ENCODE results near the gene IRF6. TPM values are rescaled to one million over a fixed set of nuclear protein-coding genes. Genes with fewer than 3 reads are reported as not detected.

IRF6 gene
- total RNA-seq, 1 donor from 2014 or later, result 18.2 TPM

GRCh38 chr1:209839875-209840546 is 34.1 kb upstream of the IRF6 start:
- H3K27me3 ChIP-seq (ENCODE audit: low read depth), result no peaks in the 10 kb centered on the region
- no peak for TF ChIP-seq CTCF (IDR thresholded peaks at IDR 0.05)
- H3K4me3 ChIP-seq, result no peak overlapping the region
- H3K9me3 ChIP-seq, result no peaks in the 10 kb centered on the region
- DNase-seq, result no peak
- intact Hi-C loops (cut with DNase I), result no loop called here
- ATAC-seq, result peak in 1 of 2 donors; percentile 16
- no peaks in the 10 kb centered on the region for H3K4me1 ChIP-seq
- peaks cover 99% of the 10 kb centered on the region for H3K36me3 ChIP-seq
- H3K27ac ChIP-seq, result no peak overlapping the region

GRCh38 chr1:209838537-209838936 is 32.6 kb upstream of the IRF6 start:
- H3K27me3 ChIP-seq (ENCODE audit: low read depth), result no peaks in the 10 kb centered on the region
- intact Hi-C loops (cut with DNase I), result no loop called here
- ATAC-seq (peak; percentile 53 to 58), DNase-seq (peak; percentile 62)
- H3K36me3 ChIP-seq, result peaks cover 100% of the 10 kb centered on the region
- H3K9me3 ChIP-seq, result no peaks in the 10 kb centered on the region
- H3K27ac ChIP-seq, result no peak overlapping the region
- H3K4me1 ChIP-seq, result no peaks in the 10 kb centered on the region
- H3K4me3 ChIP-seq, result no peak overlapping the region
- no peak for TF ChIP-seq CTCF (IDR thresholded peaks at IDR 0.05)

GRCh38 chr1:209837671-209838070 is 31.7 kb upstream of the IRF6 start:
- Histone ChIP-seq H3K27me3 (ENCODE audit: low read depth) (no peaks in the 10 kb centered on the region), H3K4me1 (no peaks in the 10 kb centered on the region), H3K4me3 (no peak overlapping the region), H3K27ac (no peak overlapping the region), H3K9me3 (no peaks in the 10 kb centered on the region), H3K36me3 (peaks cover 100% of the 10 kb centered on the region)
- no peak for TF ChIP-seq CTCF (IDR thresholded peaks at IDR 0.05)
- DNase-seq, result no peak
- intact Hi-C loops (cut with DNase I), result no loop called here
- ATAC-seq, result no peak

GRCh38 chr1:209835782-209836298 is 29.9 kb upstream of the IRF6 start:
- no peaks in the 10 kb centered on the region for H3K9me3 ChIP-seq
- H3K4me3 ChIP-seq, result no peak overlapping the region
- H3K36me3 ChIP-seq, result peaks cover 100% of the 10 kb centered on the region
- intact Hi-C loops (cut with DNase I), result no loop called here
- ATAC-seq (no peak), DNase-seq (no peak)
- no peaks in the 10 kb centered on the region for H3K4me1 ChIP-seq
- no peak overlapping the region for H3K27ac ChIP-seq
- TF ChIP-seq CTCF (IDR thresholded peaks at IDR 0.05), result no peak
- H3K27me3 ChIP-seq (ENCODE audit: low read depth), result no peaks in the 10 kb centered on the region

- DNase-seq (no peak), ATAC-seq (no peak)
- H3K27me3 ChIP-seq (ENCODE audit: low read depth), result no peaks in the 10 kb centered on the region
- TF ChIP-seq CTCF (IDR thresholded peaks at IDR 0.05), result no peak
- intact Hi-C loops (cut with DNase I), result no loop called here
- H3K36me3 ChIP-seq, result peaks cover 64% of the 10 kb centered on the region
- H3K27ac ChIP-seq, result no peak overlapping the region
- no peaks in the 10 kb centered on the region for H3K9me3 ChIP-seq
- H3K4me3 ChIP-seq, result no peak overlapping the region
- peaks cover 11% of the 10 kb centered on the region for H3K4me1 ChIP-seq
Observed at GRCh38 chr1:209831615-209832014, 25.7 kb upstream of the IRF6 start.

Measured in lower lobe of right lung (tissue), 2 donors.